GM23338 (cell line): ENCODE results near the gene MTA1. TPM values are rescaled to one million over a fixed set of nuclear protein-coding genes. Genes with fewer than 3 reads are reported as not detected.

Source experiments
- ATAC-seq: fragments of 200-7000 bp; cut with Tn5 transposase; 3 replicates; pipeline ENCODE4 v1.9.1; 2020
- DNase-seq: peaks from one replicate; pipeline ENCODE4 v3.0.0-alpha.2; 2015; ENCODE audit warnings: low spot score
- H2AFZ ChIP-seq: fragments of 200-600 bp; sonication (generic); 2 replicates; pipeline ENCODE4 v1.8.0; 2016; ENCODE audit warnings: antibody characterized with exemption, mild to moderate bottlenecking, moderate library complexity
- H3F3A ChIP-seq: fragments of 200-600 bp; sonication (generic); replicated peaks from 2 replicates; pipeline ENCODE4 v1.8.0; 2017; ENCODE audit warnings: antibody characterized with exemption, mixed run types, low read depth
- H3K27ac ChIP-seq: fragments of 200-600 bp; sonication (generic); 2 replicates; pipeline ENCODE4 v1.6.1; 2016; ENCODE audit warnings: low read depth
- H3K27me3 ChIP-seq: fragments of 200-600 bp; sonication (generic); 2 replicates; pipeline ENCODE4 v1.8.0; 2016; ENCODE audit warnings: mild to moderate bottlenecking, mixed run types, moderate library complexity; ENCODE audit not compliant: insufficient read depth
- H3K36me3 ChIP-seq: fragments of 200-600 bp; sonication (generic); 2 replicates; pipeline ENCODE4 v1.8.0; 2016; ENCODE audit warnings: mild to moderate bottlenecking; ENCODE audit not compliant: insufficient read depth
- H3K4me1 ChIP-seq: fragments of 200-600 bp; sonication (generic); 2 replicates; pipeline ENCODE4 v1.8.0; 2016; ENCODE audit warnings: mild to moderate bottlenecking, moderate library complexity; ENCODE audit not compliant: insufficient read depth
- H3K4me2 ChIP-seq: fragments of 200-600 bp; sonication (generic); 2 replicates; pipeline ENCODE4 v1.7.1; 2017; ENCODE audit warnings: mixed run types
- H3K4me3 ChIP-seq: fragments of 200-600 bp; sonication (generic); 2 replicates; pipeline ENCODE4 v1.6.1; 2016; ENCODE audit warnings: mixed run types
- H3K79me2 ChIP-seq: fragments of 200-600 bp; sonication (generic); replicated peaks from 2 replicates; pipeline ENCODE4 v1.8.0; 2017; ENCODE audit warnings: mild to moderate bottlenecking; ENCODE audit not compliant: insufficient read depth
- H3K9me2 ChIP-seq: fragments of 200-600 bp; sonication (generic); 2 replicates; pipeline ENCODE4 v1.8.0; 2017; ENCODE audit not compliant: insufficient read depth
- H4K20me1 ChIP-seq: fragments of 200-600 bp; sonication (generic); replicated peaks from 2 replicates; pipeline ENCODE4 v1.8.0; 2017; ENCODE audit warnings: mild to moderate bottlenecking; ENCODE audit not compliant: insufficient read depth
- H3K27ac Mint-ChIP-seq: 2 replicates; pipeline ENCODE4 v1.8.0; 2020; ENCODE audit warnings: inconsistent platforms, mild to moderate bottlenecking, moderate library complexity, mixed read lengths
- H3K27me3 Mint-ChIP-seq: 3 replicates; pipeline ENCODE4 v1.8.0; 2022; ENCODE audit warnings: low read depth, mild to moderate bottlenecking, moderate library complexity, mixed read lengths, inconsistent platforms; ENCODE audit not compliant: insufficient read depth, poor library complexity
- H3K36me3 Mint-ChIP-seq: 3 replicates; pipeline ENCODE4 v1.8.0; 2021; ENCODE audit warnings: low read depth, mild to moderate bottlenecking, inconsistent platforms, moderate library complexity, mixed read lengths
- H3K4me1 Mint-ChIP-seq: 3 replicates; pipeline ENCODE4 v1.8.0; 2020; ENCODE audit warnings: mild to moderate bottlenecking, inconsistent platforms, mixed read lengths
- H3K4me3 Mint-ChIP-seq: 3 replicates; pipeline ENCODE4 v1.8.0; 2021; ENCODE audit warnings: moderate library complexity, mild to moderate bottlenecking, inconsistent platforms, mixed read lengths
- H3K9me3 Mint-ChIP-seq: 3 replicates; pipeline ENCODE4 v1.8.0; 2020; ENCODE audit warnings: moderate library complexity, mild to moderate bottlenecking, inconsistent platforms, mixed read lengths
- CREB1 ChIP-seq: fragments of 250-450 bp; sonication (Bioruptor Pico); IDR thresholded peaks from 2 replicates; pipeline ENCODE4 v1.5.0; 2020; ENCODE audit warnings: low read depth, mild to moderate bottlenecking, moderate library complexity
- CTCF ChIP-seq, 2 experiments: fragments of 200-600 bp in 1 of 2; sonication (generic) in 1 of 2; conservative IDR thresholded peaks; 2 replicates each; pipeline versions ENCODE4 v1.5.1 to v1.6.1; 2016 to 2017; ENCODE audit warnings: antibody characterized with exemption in 2 of 2, low read depth in 2 of 2, mild to moderate bottlenecking in 2 of 2, moderate library complexity in 1 of 2
- EZH2 ChIP-seq: fragments of 200-600 bp; sonication (generic); IDR thresholded peaks from one replicate; pipeline ENCODE4 v1.8.0; 2017; ENCODE audit warnings: antibody characterized with exemption, mild to moderate bottlenecking, low read depth; ENCODE audit not compliant: unreplicated experiment
- NANOG ChIP-seq: IDR thresholded peaks from 2 replicates; pipeline ENCODE4 v1.6.1; 2016; ENCODE audit warnings: antibody characterized with exemption, borderline replicate concordance
- POLR2AphosphoS5 ChIP-seq: IDR thresholded peaks from 2 replicates; pipeline ENCODE4 v1.6.1; 2016; ENCODE audit warnings: antibody characterized with exemption, low read depth
- REST ChIP-seq: IDR thresholded peaks from one replicate; pipeline ENCODE4 v1.6.1; 2018; ENCODE audit warnings: antibody characterized with exemption; ENCODE audit not compliant: unreplicated experiment
- ZNF114 ChIP-seq: fragments of 250-450 bp; sonication (Bioruptor Pico); IDR thresholded peaks from 2 replicates; pipeline ENCODE4 v1.5.0; 2020; ENCODE audit warnings: mild to moderate bottlenecking, moderate library complexity
- ZNF331 ChIP-seq: fragments of 250-450 bp; sonication (Bioruptor Pico); IDR thresholded peaks from 2 replicates; pipeline ENCODE4 v1.5.0; 2020; ENCODE audit warnings: low read depth, mild to moderate bottlenecking, moderate library complexity
- ZNF462 ChIP-seq: fragments of 250-450 bp; sonication (Bioruptor Pico); IDR thresholded peaks from 2 replicates; pipeline ENCODE4 v1.5.0; 2020; ENCODE audit warnings: mild to moderate bottlenecking, moderate library complexity
- polyA plus RNA-seq: library from polyadenylated mRNA; unstranded; fragments of >200 nt; fragmentation: Nextera tagmentation; extraction: Ambion mirVana; gene quantifications from 2 replicates; pipeline ENCODE4 v1.2.1, GENCODE V29; 2016
- total RNA-seq: library from RNA; depleted of rRNA; stranded (reverse); fragments of >200 nt; shearing (Covaris generic); gene quantifications from 2 replicates; pipeline ENCODE4 v1.2.3, GENCODE V29; 2014

MTA1 gene
- total and polyA plus RNA-seq, 2 experiments from 2014 or later = 53.3 to 126 TPM

GRCh38 chr14:105489542-105490266, 70.1 kb downstream of the MTA1 start:
- H3K36me3 ChIP-seq = no peaks in the 10 kb centered on the region
- no peak overlapping the region for H3K27ac ChIP-seq
- H4K20me1 ChIP-seq = no peaks in the 10 kb centered on the region
- no peaks in the 10 kb centered on the region for H3K79me2 ChIP-seq
- peaks cover 4% of the 10 kb centered on the region; the same call in 1 of the 2 replicates for H3F3A ChIP-seq
- H3K4me1 ChIP-seq = peaks cover 4% of the 10 kb centered on the region; the same call in 1 of the 2 replicates
- peak overlapping the region; percentile 85 for H3K4me2 ChIP-seq
- Mint-ChIP-seq H3K4me1 (peaks cover 5% of the 10 kb centered on the region; the same call in 2 of the 3 replicates), H3K27me3 (peaks cover 51% of the 10 kb centered on the region), H3K9me3 (peaks cover 6% of the 10 kb centered on the region; the same call in 2 of the 3 replicates), H3K36me3 (no peaks in the 10 kb centered on the region), H3K4me3 (peak overlapping the region; percentile 64), H3K27ac (no peak overlapping the region)
- peak overlapping the region; percentile 87; the same call in 1 of the 2 replicates for H2AFZ ChIP-seq
- peaks cover 3% of the 10 kb centered on the region; the same call in 1 of the 2 replicates for H3K9me2 ChIP-seq
- peak overlapping the region; percentile 58 for H3K4me3 ChIP-seq
- H3K27me3 ChIP-seq = peaks cover 55% of the 10 kb centered on the region
- DNase-seq (peak; percentile 93), ATAC-seq (peak; percentile 12)
- TF ChIP-seq CTCF (conservative IDR thresholded peaks at IDR 0.05; ENCODE audit: low read depth in 2 of 2) (peak; percentile 45 to 62), POLR2AphosphoS5 (0 out of 2 replicates have a peak, but pooled peaks have one; percentile 24), CREB1 (CRISPR knock-in tag) (no peak), REST (no peak)

- H3K4me1 Mint-ChIP-seq = peaks cover 5% of the 10 kb centered on the region; the same call in 2 of the 3 replicates
- H3K79me2 ChIP-seq = no peaks in the 10 kb centered on the region
- H4K20me1 ChIP-seq = no peaks in the 10 kb centered on the region
- no peaks in the 10 kb centered on the region for H3K36me3 Mint-ChIP-seq
- peaks cover 3% of the 10 kb centered on the region; the same call in 1 of the 2 replicates for H3K9me2 ChIP-seq
- H3K4me1 ChIP-seq = peaks cover 4% of the 10 kb centered on the region; the same call in 1 of the 2 replicates
- no peak overlapping the region for H3K27ac Mint-ChIP-seq
- peaks cover 4% of the 10 kb centered on the region; the same call in 1 of the 2 replicates for H3F3A ChIP-seq
- H3K27ac ChIP-seq = no peak overlapping the region
- peaks cover 49% of the 10 kb centered on the region for H3K27me3 Mint-ChIP-seq
- no peak; the same call in 2 of the 3 replicates for ATAC-seq
- 0 out of 2 replicates have a peak overlapping the region, but pooled peaks have one; percentile 72 for H2AFZ ChIP-seq
- H3K4me3 ChIP-seq = peak overlapping the region; percentile 58
- H3K36me3 ChIP-seq = no peaks in the 10 kb centered on the region
- peak overlapping the region; percentile 85 for H3K4me2 ChIP-seq
- peak overlapping the region; percentile 64; the same call in 2 of the 3 replicates for H3K4me3 Mint-ChIP-seq
- DNase-seq = no peak
- H3K27me3 ChIP-seq = peaks cover 50% of the 10 kb centered on the region
- peaks cover 6% of the 10 kb centered on the region; the same call in 2 of the 3 replicates for H3K9me3 Mint-ChIP-seq
- TF ChIP-seq CREB1 (CRISPR knock-in tag) = no peak
- no peak for TF ChIP-seq EZH2
- no peak for TF ChIP-seq ZNF331 (CRISPR knock-in tag)
- TF ChIP-seq ZNF462 (CRISPR knock-in tag) = no peak
- no peak for TF ChIP-seq ZNF114 (CRISPR knock-in tag)
- TF ChIP-seq NANOG = no peak
Observed at GRCh38 chr14:105490267-105490571, 70.6 kb downstream of the MTA1 start.
